HepG2 (cell line): ENCODE results near the gene CCDC178. TPM values are rescaled to one million over a fixed set of nuclear protein-coding genes. Genes with fewer than 3 reads are reported as not detected.

Source experiments
- CBX1 ChIP-seq: IDR thresholded peaks from one replicate; pipeline ENCODE4 v1.6.1; 2016; ENCODE audit warnings: antibody characterized with exemption, low read depth
- CENPX ChIP-seq: sonication (generic); formaldehyde crosslinking; IDR thresholded peaks from 2 replicates; pipeline ENCODE4 v1.9.0; 2021; ENCODE audit warnings: mild to moderate bottlenecking, missing genetic modification reagents, moderate library complexity
- ELF1 ChIP-seq: sonication (generic); formaldehyde crosslinking; IDR thresholded peaks from 2 replicates; pipeline ENCODE4 v1.4.0; 2020; ENCODE audit warnings: missing genetic modification reagents
- GABPA ChIP-seq, 2 experiments: IDR thresholded peaks; 2 replicates each; pipeline ENCODE4 v1.6.1; 2011 to 2016; ENCODE audit warnings: low read depth in 2 of 2, low read length in 1 of 2, missing biosample characterization in 1 of 2, missing genetic modification characterization in 1 of 2
- ISL2 ChIP-seq: sonication (generic); formaldehyde crosslinking; IDR thresholded peaks from 2 replicates; pipeline ENCODE4 v1.5.0; 2020; ENCODE audit warnings: missing genetic modification reagents
- KLF13 ChIP-seq: sonication (generic); formaldehyde crosslinking; IDR thresholded peaks from 2 replicates; pipeline ENCODE4 v1.4.0; 2020; ENCODE audit warnings: mild to moderate bottlenecking, missing genetic modification reagents
- KLF9 ChIP-seq: IDR thresholded peaks from 2 replicates; pipeline ENCODE4 v1.6.1; 2016; ENCODE audit warnings: low read depth
- MAFF ChIP-seq: IDR thresholded peaks from 2 replicates; pipeline ENCODE4 v1.6.1; 2011; ENCODE audit warnings: low read depth, low read length, improper control_type of control experiment
- NFKBIZ ChIP-seq: IDR thresholded peaks from 2 replicates; pipeline ENCODE4 v1.6.1; 2018; ENCODE audit warnings: missing genetic modification reagents, missing compliant biosample characterization
- RAD51 ChIP-seq: fragments of 450-650 bp; IDR thresholded peaks from 2 replicates; pipeline ENCODE4 v1.6.1; 2016; ENCODE audit warnings: borderline replicate concordance
- SMAD9 ChIP-seq: sonication (generic); formaldehyde crosslinking; IDR thresholded peaks from 2 replicates; pipeline ENCODE4 v1.5.1; 2020; ENCODE audit warnings: mild to moderate bottlenecking, missing genetic modification reagents
- STAG1 ChIP-seq: sonication (generic); formaldehyde crosslinking; IDR thresholded peaks from 2 replicates; pipeline ENCODE4 v1.4.0; 2020; ENCODE audit warnings: missing genetic modification reagents
- ZFP36L1 ChIP-seq: sonication (generic); formaldehyde crosslinking; IDR thresholded peaks from 2 replicates; pipeline ENCODE4 v1.8.0; 2022; ENCODE audit warnings: mild to moderate bottlenecking, missing genetic modification reagents, moderate library complexity
- ZNF556 ChIP-seq: sonication (generic); formaldehyde crosslinking; IDR thresholded peaks from 2 replicates; pipeline ENCODE4 v1.4.0; 2020; ENCODE audit warnings: mild to moderate bottlenecking, missing genetic modification reagents, borderline replicate concordance
- ZNF883 ChIP-seq: sonication (generic); formaldehyde crosslinking; IDR thresholded peaks from 2 replicates; pipeline ENCODE4 v1.5.1; 2020; ENCODE audit warnings: mild to moderate bottlenecking, missing genetic modification reagents; ENCODE audit errors: not compliant biosample characterization
- ZSCAN31 ChIP-seq: sonication (generic); formaldehyde crosslinking; IDR thresholded peaks from 2 replicates; pipeline ENCODE4 v1.5.0; 2020; ENCODE audit warnings: low read depth, mild to moderate bottlenecking, missing genetic modification reagents
- polyA plus RNA-seq, 8 experiments: library from polyadenylated mRNA; depleted of rRNA in 3 of 8; stranded (reverse) in 7 of 8; unstranded in 1 of 8; fragments of >200 nt; fragmentation: Illumina TruSeq in 4 of 8; extraction: Trizol in 4 of 8; gene quantifications; 2 replicates each; pipeline versions ENCODE4 v1.2.1 to v1.2.3, GENCODE V29; 2011 to 2016; ENCODE audit warnings: low read depth in 4 of 8, missing spikeins in 1 of 8, mixed read lengths in 1 of 8; ENCODE audit not compliant: insufficient read depth in 1 of 8
- total RNA-seq, 5 experiments: library from RNA; depleted of rRNA; stranded (reverse); fragments of >200 nt; fragmentation: Illumina TruSeq; extraction: Trizol; gene quantifications; 2 replicates each; pipeline ENCODE4 v1.2.3, GENCODE V29; 2016; ENCODE audit warnings: low read depth in 1 of 5
- TF ChIP-seq, protein P1 (sequence below): IDR thresholded peaks from 2 replicates; pipeline ENCODE4 v1.6.1; 2016; ENCODE audit warnings: missing compliant biosample characterization, missing genetic modification reagents, borderline replicate concordance
- TF ChIP-seq, protein P2 (sequence below): fragments of 450-650 bp; IDR thresholded peaks from 2 replicates; pipeline ENCODE4 v1.6.1; 2017
- TF ChIP-seq, protein P3 (sequence below): sonication (generic); formaldehyde crosslinking; IDR thresholded peaks from 2 replicates; pipeline ENCODE4 v1.4.0; 2020; ENCODE audit warnings: missing genetic modification reagents
- TF ChIP-seq, protein P4 (sequence below): sonication (generic); formaldehyde crosslinking; IDR thresholded peaks from 2 replicates; pipeline ENCODE4 v1.5.0; 2020; ENCODE audit warnings: missing genetic modification reagents
- TF ChIP-seq, protein P5 (sequence below): sonication (generic); formaldehyde crosslinking; IDR thresholded peaks from 2 replicates; pipeline ENCODE4 v1.5.0; 2020; ENCODE audit warnings: mild to moderate bottlenecking, missing genetic modification reagents, moderate library complexity
- TF ChIP-seq, protein P6 (sequence below): sonication (generic); formaldehyde crosslinking; IDR thresholded peaks from 2 replicates; pipeline ENCODE4 v1.8.1; 2023; ENCODE audit warnings: mild to moderate bottlenecking, missing genetic modification reagents, borderline replicate concordance
- TF ChIP-seq, protein P7 (sequence below): sonication (generic); formaldehyde crosslinking; IDR thresholded peaks from 2 replicates; pipeline ENCODE4 v1.4.0; 2020; ENCODE audit warnings: missing genetic modification reagents

The CCDC178 gene
- total and polyA plus RNA-seq, 2 of the 13 experiments (the other 11 are each of a cell fraction or from before 2014, with no cell fraction given): not detected

DNA sequence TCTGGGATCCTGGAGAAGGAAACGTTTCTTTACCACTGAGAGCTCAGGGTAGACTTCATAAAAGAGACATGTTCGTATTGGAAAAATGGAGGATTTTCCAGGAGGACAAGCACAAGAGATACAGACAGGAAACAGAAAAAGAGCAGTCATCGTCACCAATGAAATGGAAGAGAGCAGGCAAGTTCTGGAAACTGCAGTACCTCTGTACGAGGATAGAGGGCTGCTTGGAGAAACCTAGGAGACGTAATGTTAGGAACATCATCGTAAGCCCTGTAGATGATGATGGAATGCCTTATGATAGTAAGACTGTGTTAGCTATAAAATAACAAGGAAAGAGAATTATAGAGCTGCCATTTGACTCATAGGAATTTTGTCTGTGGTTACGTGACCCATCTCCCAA, 546.6 kb downstream of the CCDC178 start (continued):
- TF ChIP-seq, protein P1, sequence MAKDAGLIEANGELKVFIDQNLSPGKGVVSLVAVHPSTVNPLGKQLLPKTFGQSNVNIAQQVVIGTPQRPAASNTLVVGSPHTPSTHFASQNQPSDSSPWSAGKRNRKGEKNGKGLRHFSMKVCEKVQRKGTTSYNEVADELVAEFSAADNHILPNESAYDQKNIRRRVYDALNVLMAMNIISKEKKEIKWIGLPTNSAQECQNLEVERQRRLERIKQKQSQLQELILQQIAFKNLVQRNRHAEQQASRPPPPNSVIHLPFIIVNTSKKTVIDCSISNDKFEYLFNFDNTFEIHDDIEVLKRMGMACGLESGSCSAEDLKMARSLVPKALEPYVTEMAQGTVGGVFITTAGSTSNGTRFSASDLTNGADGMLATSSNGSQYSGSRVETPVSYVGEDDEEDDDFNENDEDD (CRISPR knock-in tag): no peak
- TF ChIP-seq ZSCAN31: no peak
- TF ChIP-seq, protein P2, sequence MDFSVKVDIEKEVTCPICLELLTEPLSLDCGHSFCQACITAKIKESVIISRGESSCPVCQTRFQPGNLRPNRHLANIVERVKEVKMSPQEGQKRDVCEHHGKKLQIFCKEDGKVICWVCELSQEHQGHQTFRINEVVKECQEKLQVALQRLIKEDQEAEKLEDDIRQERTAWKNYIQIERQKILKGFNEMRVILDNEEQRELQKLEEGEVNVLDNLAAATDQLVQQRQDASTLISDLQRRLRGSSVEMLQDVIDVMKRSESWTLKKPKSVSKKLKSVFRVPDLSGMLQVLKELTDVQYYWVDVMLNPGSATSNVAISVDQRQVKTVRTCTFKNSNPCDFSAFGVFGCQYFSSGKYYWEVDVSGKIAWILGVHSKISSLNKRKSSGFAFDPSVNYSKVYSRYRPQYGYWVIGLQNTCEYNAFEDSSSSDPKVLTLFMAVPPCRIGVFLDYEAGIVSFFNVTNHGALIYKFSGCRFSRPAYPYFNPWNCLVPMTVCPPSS: no peak
- TF ChIP-seq STAG1 (CRISPR knock-in tag): peak; percentile 22
- no peak for TF ChIP-seq ISL2 (CRISPR knock-in tag)
- TF ChIP-seq, protein P3, sequence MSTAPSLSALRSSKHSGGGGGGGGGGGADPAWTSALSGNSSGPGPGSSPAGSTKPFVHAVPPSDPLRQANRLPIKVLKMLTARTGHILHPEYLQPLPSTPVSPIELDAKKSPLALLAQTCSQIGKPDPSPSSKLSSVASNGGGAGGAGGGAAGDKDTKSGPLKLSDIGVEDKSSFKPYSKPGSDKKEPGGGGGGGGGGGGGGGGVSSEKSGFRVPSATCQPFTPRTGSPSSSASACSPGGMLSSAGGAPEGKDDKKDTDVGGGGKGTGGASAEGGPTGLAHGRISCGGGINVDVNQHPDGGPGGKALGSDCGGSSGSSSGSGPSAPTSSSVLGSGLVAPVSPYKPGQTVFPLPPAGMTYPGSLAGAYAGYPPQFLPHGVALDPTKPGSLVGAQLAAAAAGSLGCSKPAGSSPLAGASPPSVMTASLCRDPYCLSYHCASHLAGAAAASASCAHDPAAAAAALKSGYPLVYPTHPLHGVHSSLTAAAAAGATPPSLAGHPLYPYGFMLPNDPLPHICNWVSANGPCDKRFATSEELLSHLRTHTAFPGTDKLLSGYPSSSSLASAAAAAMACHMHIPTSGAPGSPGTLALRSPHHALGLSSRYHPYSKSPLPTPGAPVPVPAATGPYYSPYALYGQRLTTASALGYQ (CRISPR knock-in tag): no peak
- TF ChIP-seq, protein P4, sequence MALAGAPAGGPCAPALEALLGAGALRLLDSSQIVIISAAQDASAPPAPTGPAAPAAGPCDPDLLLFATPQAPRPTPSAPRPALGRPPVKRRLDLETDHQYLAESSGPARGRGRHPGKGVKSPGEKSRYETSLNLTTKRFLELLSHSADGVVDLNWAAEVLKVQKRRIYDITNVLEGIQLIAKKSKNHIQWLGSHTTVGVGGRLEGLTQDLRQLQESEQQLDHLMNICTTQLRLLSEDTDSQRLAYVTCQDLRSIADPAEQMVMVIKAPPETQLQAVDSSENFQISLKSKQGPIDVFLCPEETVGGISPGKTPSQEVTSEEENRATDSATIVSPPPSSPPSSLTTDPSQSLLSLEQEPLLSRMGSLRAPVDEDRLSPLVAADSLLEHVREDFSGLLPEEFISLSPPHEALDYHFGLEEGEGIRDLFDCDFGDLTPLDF (CRISPR knock-in tag): no peak
- no peak for TF ChIP-seq ZNF883
- TF ChIP-seq KLF9: no peak
- no peak for TF ChIP-seq ZFP36L1
- TF ChIP-seq CENPX: no peak
- TF ChIP-seq GABPA (IDR thresholded peaks at IDR 0.05; ENCODE audit: low read depth, low read length): no peak
- peak; percentile 19; the same call in 1 of the 2 replicates for TF ChIP-seq GABPA (CRISPR knock-in tag; IDR thresholded peaks at IDR 0.05; ENCODE audit: low read depth)
- TF ChIP-seq, protein P5, sequence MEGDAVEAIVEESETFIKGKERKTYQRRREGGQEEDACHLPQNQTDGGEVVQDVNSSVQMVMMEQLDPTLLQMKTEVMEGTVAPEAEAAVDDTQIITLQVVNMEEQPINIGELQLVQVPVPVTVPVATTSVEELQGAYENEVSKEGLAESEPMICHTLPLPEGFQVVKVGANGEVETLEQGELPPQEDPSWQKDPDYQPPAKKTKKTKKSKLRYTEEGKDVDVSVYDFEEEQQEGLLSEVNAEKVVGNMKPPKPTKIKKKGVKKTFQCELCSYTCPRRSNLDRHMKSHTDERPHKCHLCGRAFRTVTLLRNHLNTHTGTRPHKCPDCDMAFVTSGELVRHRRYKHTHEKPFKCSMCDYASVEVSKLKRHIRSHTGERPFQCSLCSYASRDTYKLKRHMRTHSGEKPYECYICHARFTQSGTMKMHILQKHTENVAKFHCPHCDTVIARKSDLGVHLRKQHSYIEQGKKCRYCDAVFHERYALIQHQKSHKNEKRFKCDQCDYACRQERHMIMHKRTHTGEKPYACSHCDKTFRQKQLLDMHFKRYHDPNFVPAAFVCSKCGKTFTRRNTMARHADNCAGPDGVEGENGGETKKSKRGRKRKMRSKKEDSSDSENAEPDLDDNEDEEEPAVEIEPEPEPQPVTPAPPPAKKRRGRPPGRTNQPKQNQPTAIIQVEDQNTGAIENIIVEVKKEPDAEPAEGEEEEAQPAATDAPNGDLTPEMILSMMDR: peak; percentile 37
- TF ChIP-seq, protein P6, sequence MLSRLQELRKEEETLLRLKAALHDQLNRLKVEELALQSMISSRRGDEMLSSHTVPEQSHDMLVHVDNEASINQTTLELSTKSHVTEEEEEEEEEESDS (CRISPR knock-in tag): no peak
- TF ChIP-seq CBX1: no peak
- no peak for TF ChIP-seq KLF13 (CRISPR knock-in tag)
- TF ChIP-seq ZNF556 (CRISPR knock-in tag): no peak
- TF ChIP-seq MAFF: no peak
- TF ChIP-seq, protein P7, sequence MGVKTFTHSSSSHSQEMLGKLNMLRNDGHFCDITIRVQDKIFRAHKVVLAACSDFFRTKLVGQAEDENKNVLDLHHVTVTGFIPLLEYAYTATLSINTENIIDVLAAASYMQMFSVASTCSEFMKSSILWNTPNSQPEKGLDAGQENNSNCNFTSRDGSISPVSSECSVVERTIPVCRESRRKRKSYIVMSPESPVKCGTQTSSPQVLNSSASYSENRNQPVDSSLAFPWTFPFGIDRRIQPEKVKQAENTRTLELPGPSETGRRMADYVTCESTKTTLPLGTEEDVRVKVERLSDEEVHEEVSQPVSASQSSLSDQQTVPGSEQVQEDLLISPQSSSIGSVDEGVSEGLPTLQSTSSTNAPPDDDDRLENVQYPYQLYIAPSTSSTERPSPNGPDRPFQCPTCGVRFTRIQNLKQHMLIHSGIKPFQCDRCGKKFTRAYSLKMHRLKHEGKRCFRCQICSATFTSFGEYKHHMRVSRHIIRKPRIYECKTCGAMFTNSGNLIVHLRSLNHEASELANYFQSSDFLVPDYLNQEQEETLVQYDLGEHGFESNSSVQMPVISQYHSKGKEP: no peak
- no peak for TF ChIP-seq SMAD9 (CRISPR knock-in tag)
- no peak for TF ChIP-seq ELF1 (CRISPR knock-in tag)
- TF ChIP-seq RAD51: no peak
- 0 out of 2 replicates have a peak, but pooled peaks have one; percentile 31 for TF ChIP-seq NFKBIZ (CRISPR knock-in tag)
